H1 (cell line): ENCODE measurements around the gene PRR12. TPM values are rescaled to one million over a fixed set of nuclear protein-coding genes. Genes with fewer than 3 reads are reported as not detected.

Experiments used
- BCL11A ChIP-seq, 2 experiments: IDR thresholded peaks; one replicate each; pipeline ENCODE4 v1.6.1; 2011; ENCODE audit warnings: low read depth in 2 of 2, low read length in 2 of 2, mild to moderate bottlenecking in 2 of 2
- CBX5 ChIP-seq: fragments of 300-800, 300-1000 bp; sonication (generic); IDR thresholded peaks from 2 replicates; pipeline ENCODE4 v1.7.1; 2016; ENCODE audit warnings: antibody characterized with exemption, low read length, low read depth
- CEBPB ChIP-seq: IDR thresholded peaks from 2 replicates; pipeline ENCODE4 v1.6.1; 2012; ENCODE audit warnings: low read depth, low read length
- CHD7 ChIP-seq: fragments of 300-600 bp; sonication (generic); IDR thresholded peaks from 2 replicates; pipeline ENCODE4 v1.7.1; 2012; ENCODE audit warnings: low read length, moderate library complexity, mild to moderate bottlenecking, inconsistent platforms; ENCODE audit not compliant: insufficient replicate concordance
- MAX ChIP-seq: IDR thresholded peaks from 2 replicates; pipeline ENCODE4 v1.6.1; 2012; ENCODE audit warnings: inconsistent platforms
- RXRA ChIP-seq: IDR thresholded peaks from 2 replicates; pipeline ENCODE4 v1.6.1; 2011; ENCODE audit warnings: low read depth, mild to moderate bottlenecking, low read length, moderate library complexity; ENCODE audit not compliant: insufficient read depth
- SIRT6 ChIP-seq: IDR thresholded peaks from one replicate; pipeline ENCODE4 v1.7.1; 2012; ENCODE audit warnings: low read length, inconsistent platforms
- SRF ChIP-seq: IDR thresholded peaks from 2 replicates; pipeline ENCODE4 v1.6.1; 2011; ENCODE audit warnings: mild to moderate bottlenecking, low read depth, low read length, moderate library complexity
- TAF7 ChIP-seq: optimal IDR thresholded peaks from 2 replicates; pipeline ENCODE3; 2011; ENCODE audit warnings: low read depth, mild to moderate bottlenecking, inconsistent platforms, low read length, moderate library complexity, borderline replicate concordance
- YY1 ChIP-seq: IDR thresholded peaks from 2 replicates; pipeline ENCODE4 v1.6.1; 2011; ENCODE audit warnings: low read depth, mild to moderate bottlenecking, low read length
- polyA plus RNA-seq, 7 experiments: library from polyadenylated mRNA; depleted of rRNA in 3 of 7; stranded (reverse) in 5 of 7; unstranded in 2 of 7; fragments of >200 nt in 5 of 7; fragments of 200-250 nt in 2 of 7; gene quantifications; 1 replicate in 5 of 7; 2 replicates in 1 of 7; 4 replicates in 1 of 7; pipeline versions ENCODE4 v1.2.1 to v1.2.3, GENCODE V29; 2011 to 2013; ENCODE audit warnings: missing spikeins in 2 of 7, mixed read lengths in 2 of 7
- total RNA-seq: library from RNA; stranded (reverse); fragmentation: NEBNext Ultra II Directional; extraction: Animal tissue kit (Norgen Biotek cat#: 25700); gene quantifications from 2 replicates; pipeline ENCODE4 v1.2.1, GENCODE V29; 2021

Gene PRR12
- total and polyA plus RNA-seq, 2 of the 8 experiments (the other 6 are each of a cell fraction or from before 2014, with no cell fraction given), result 2.5 to 59.4 TPM

- TF ChIP-seq CEBPB (no peak), SRF (peak; percentile 53; the same call in 1 of the 2 replicates), RXRA (no peak), SIRT6 (no peak), MAX (peak; percentile 45; the same call in 1 of the 2 replicates), BCL11A (IDR thresholded peaks at IDR 0.05; ENCODE audit: low read depth in 2 of 2, low read length in 2 of 2) (no peak), CBX5 (no peak), TAF7 (peak; percentile 92), CHD7 (no peak), YY1 (peak; percentile 73; the same call in 1 of the 2 replicates)
Observed at GRCh38 chr19:49580264-49581006, 10.5 kb upstream of the PRR12 start, which contains the start of gene NOSIP (continued).
